Neural cell (in vitro differentiated cells): ENCODE measurements around the gene RGS5. TPM values are rescaled to one million over a fixed set of nuclear protein-coding genes. Genes with fewer than 3 reads are reported as not detected.

Source experiments
- H2AFZ ChIP-seq: fragments of 200-600, 300-800 bp; sonication (generic), shearing (Covaris generic); 2 replicates; pipeline ENCODE4 v1.6.0; 2014; ENCODE audit warnings: low read depth, mild to moderate bottlenecking, antibody characterized with exemption, low read length, moderate library complexity
- H3F3A ChIP-seq: fragments of 200-600 bp; shearing (Covaris generic); 2 replicates; pipeline ENCODE4 v1.6.1; 2016; ENCODE audit warnings: mild to moderate bottlenecking, moderate library complexity, mixed read lengths, antibody characterized with exemption, low read length; ENCODE audit not compliant: insufficient read depth, poor library complexity, severe bottlenecking
- H3K27ac ChIP-seq: fragments of 200-600, 300-800 bp; sonication (generic), shearing (Covaris generic); 2 replicates; pipeline ENCODE4 v1.5.1; 2014; ENCODE audit warnings: mild to moderate bottlenecking, low read length, moderate library complexity
- H3K27me3 ChIP-seq: fragments of 300-800, 200-600 bp; sonication (generic), shearing (Covaris generic); 2 replicates; pipeline ENCODE4 v1.6.0; 2014; ENCODE audit warnings: mild to moderate bottlenecking, low read depth, low read length, moderate library complexity; ENCODE audit not compliant: insufficient read depth
- H3K36me3 ChIP-seq: fragments of 300-800, 200-600 bp; sonication (generic), shearing (Covaris generic); 2 replicates; pipeline ENCODE4 v1.5.1; 2014; ENCODE audit warnings: mild to moderate bottlenecking, antibody characterized with exemption, low read length, moderate library complexity; ENCODE audit not compliant: insufficient read depth
- H3K4me2 ChIP-seq: fragments of 300-800, 200-600 bp; sonication (generic), shearing (Covaris generic); 2 replicates; pipeline ENCODE4 v1.6.0; 2014; ENCODE audit warnings: mild to moderate bottlenecking, low read length
- H3K4me3 ChIP-seq: fragments of 300-800, 200-600 bp; sonication (generic), shearing (Covaris generic); 2 replicates; pipeline ENCODE4 v1.5.1; 2014; ENCODE audit warnings: mild to moderate bottlenecking, low read length, moderate library complexity
- H3K79me2 ChIP-seq: fragments of 200-600 bp; shearing (Covaris generic); replicated peaks from 2 replicates; pipeline ENCODE4 v1.6.0; 2014; ENCODE audit warnings: mild to moderate bottlenecking, low read length, moderate library complexity; ENCODE audit not compliant: insufficient read depth
- H3K9ac ChIP-seq: fragments of 300-800, 200-600 bp; sonication (generic), shearing (Covaris generic); 2 replicates; pipeline ENCODE4 v1.6.1; 2016; ENCODE audit warnings: mild to moderate bottlenecking, low read length, mixed read lengths
- H3K9me2 ChIP-seq: fragments of 200-600 bp; shearing (Covaris generic); 2 replicates; pipeline ENCODE4 v1.6.1; 2016; ENCODE audit warnings: mild to moderate bottlenecking, low read length, mixed read lengths; ENCODE audit not compliant: insufficient read depth
- H3K9me3 ChIP-seq: fragments of 200-600, 300-800 bp; sonication (generic), shearing (Covaris generic); 2 replicates; pipeline ENCODE4 v1.6.1; 2016; ENCODE audit warnings: mild to moderate bottlenecking, mixed run types, low read length, moderate library complexity, mixed read lengths
- H4K20me1 ChIP-seq: fragments of 200-600 bp; shearing (Covaris generic); 2 replicates; pipeline ENCODE4 v1.6.1; 2016; ENCODE audit warnings: mild to moderate bottlenecking, mixed run types; ENCODE audit not compliant: insufficient read depth
- EP300 ChIP-seq: fragments of 450-650 bp; conservative IDR thresholded peaks from 2 replicates; pipeline ENCODE4 v1.6.1; 2014; ENCODE audit warnings: antibody characterized with exemption, mild to moderate bottlenecking, moderate library complexity; ENCODE audit not compliant: poor library complexity, severe bottlenecking
- EZH2 ChIP-seq: fragments of 200-600, 300-800 bp; shearing (Covaris generic), sonication (generic); IDR thresholded peaks from 2 replicates; pipeline ENCODE4 v1.6.1; 2014; ENCODE audit warnings: antibody characterized with exemption, low read length, borderline replicate concordance, mild to moderate bottlenecking; ENCODE audit not compliant: insufficient read depth, poor library complexity, severe bottlenecking
- MXI1 ChIP-seq: fragments of 450-650 bp; conservative IDR thresholded peaks from 2 replicates; pipeline ENCODE4 v1.6.1; 2014; ENCODE audit warnings: antibody characterized with exemption, mild to moderate bottlenecking; ENCODE audit not compliant: poor library complexity, severe bottlenecking
- POLR2AphosphoS5 ChIP-seq: IDR thresholded peaks from 2 replicates; pipeline ENCODE4 v1.6.1; 2012
- RAD21 ChIP-seq: fragments of 450-650 bp; conservative IDR thresholded peaks from 2 replicates; pipeline ENCODE4 v1.6.1; 2014; ENCODE audit warnings: antibody characterized with exemption, mild to moderate bottlenecking, moderate library complexity
- SMC3 ChIP-seq: fragments of 450-650 bp; conservative IDR thresholded peaks from 2 replicates; pipeline ENCODE4 v1.6.1; 2014; ENCODE audit warnings: antibody characterized with exemption, mild to moderate bottlenecking, moderate library complexity; ENCODE audit not compliant: poor library complexity
- TAF1 ChIP-seq: IDR thresholded peaks from 2 replicates; pipeline ENCODE4 v1.6.1; 2012; ENCODE audit warnings: low read depth
- polyA plus RNA-seq: library from polyadenylated mRNA; depleted of rRNA; stranded (reverse); fragments of >200 nt; gene quantifications from 2 replicates; pipeline ENCODE4 v1.2.3, GENCODE V29; 2014
- TF ChIP-seq, protein P1 (sequence below): fragments of 450-650 bp; IDR thresholded peaks from 2 replicates; pipeline ENCODE4 v1.5.1; 2014; ENCODE audit warnings: antibody characterized with exemption, mild to moderate bottlenecking, moderate library complexity; ENCODE audit not compliant: poor library complexity, severe bottlenecking
- TF ChIP-seq, protein P2 (sequence below): IDR thresholded peaks from 2 replicates; pipeline ENCODE4 v1.6.1; 2012; ENCODE audit warnings: borderline replicate concordance

The RGS5 gene
- polyA plus RNA-seq, 1 donor from 2014 or later, result 6.5 TPM

DNA sequence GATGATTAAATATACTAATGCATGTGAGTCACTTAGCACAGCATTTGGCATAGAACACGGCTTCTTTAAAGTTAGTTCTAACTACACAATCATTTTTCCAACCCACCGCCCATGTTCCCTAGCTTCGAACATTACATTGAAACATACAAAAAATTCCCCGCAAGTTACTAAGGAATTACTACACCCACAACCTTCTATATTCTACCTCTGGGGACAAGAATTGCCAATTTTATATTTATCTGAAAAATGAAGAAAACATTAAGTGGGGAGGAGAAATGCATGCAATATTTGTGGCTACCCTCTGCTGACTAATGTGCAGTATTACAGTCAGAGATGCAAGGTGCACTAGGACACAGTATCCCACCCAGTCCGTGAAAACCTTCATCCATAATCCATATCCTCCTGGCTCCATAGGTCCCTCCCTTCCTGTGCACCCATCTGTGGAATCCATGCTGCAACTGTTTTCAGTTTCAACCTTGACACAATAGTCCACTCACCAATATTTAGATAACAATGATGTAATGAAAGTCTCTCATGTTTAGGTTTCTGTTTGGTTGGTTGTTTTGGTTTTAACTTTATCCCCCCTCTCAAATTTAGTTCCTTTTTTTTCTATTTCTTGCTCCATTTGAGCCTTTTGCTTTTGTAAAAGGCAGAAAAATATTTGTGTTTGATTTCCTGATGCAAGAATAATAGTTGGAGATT is 31.6 kb downstream of the RGS5 start:
- TF ChIP-seq RAD21, result peak; percentile 43
- TF ChIP-seq POLR2AphosphoS5, result no peak
- TF ChIP-seq, protein P1, sequence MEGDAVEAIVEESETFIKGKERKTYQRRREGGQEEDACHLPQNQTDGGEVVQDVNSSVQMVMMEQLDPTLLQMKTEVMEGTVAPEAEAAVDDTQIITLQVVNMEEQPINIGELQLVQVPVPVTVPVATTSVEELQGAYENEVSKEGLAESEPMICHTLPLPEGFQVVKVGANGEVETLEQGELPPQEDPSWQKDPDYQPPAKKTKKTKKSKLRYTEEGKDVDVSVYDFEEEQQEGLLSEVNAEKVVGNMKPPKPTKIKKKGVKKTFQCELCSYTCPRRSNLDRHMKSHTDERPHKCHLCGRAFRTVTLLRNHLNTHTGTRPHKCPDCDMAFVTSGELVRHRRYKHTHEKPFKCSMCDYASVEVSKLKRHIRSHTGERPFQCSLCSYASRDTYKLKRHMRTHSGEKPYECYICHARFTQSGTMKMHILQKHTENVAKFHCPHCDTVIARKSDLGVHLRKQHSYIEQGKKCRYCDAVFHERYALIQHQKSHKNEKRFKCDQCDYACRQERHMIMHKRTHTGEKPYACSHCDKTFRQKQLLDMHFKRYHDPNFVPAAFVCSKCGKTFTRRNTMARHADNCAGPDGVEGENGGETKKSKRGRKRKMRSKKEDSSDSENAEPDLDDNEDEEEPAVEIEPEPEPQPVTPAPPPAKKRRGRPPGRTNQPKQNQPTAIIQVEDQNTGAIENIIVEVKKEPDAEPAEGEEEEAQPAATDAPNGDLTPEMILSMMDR, result peak; percentile 55
- TF ChIP-seq, protein P2, sequence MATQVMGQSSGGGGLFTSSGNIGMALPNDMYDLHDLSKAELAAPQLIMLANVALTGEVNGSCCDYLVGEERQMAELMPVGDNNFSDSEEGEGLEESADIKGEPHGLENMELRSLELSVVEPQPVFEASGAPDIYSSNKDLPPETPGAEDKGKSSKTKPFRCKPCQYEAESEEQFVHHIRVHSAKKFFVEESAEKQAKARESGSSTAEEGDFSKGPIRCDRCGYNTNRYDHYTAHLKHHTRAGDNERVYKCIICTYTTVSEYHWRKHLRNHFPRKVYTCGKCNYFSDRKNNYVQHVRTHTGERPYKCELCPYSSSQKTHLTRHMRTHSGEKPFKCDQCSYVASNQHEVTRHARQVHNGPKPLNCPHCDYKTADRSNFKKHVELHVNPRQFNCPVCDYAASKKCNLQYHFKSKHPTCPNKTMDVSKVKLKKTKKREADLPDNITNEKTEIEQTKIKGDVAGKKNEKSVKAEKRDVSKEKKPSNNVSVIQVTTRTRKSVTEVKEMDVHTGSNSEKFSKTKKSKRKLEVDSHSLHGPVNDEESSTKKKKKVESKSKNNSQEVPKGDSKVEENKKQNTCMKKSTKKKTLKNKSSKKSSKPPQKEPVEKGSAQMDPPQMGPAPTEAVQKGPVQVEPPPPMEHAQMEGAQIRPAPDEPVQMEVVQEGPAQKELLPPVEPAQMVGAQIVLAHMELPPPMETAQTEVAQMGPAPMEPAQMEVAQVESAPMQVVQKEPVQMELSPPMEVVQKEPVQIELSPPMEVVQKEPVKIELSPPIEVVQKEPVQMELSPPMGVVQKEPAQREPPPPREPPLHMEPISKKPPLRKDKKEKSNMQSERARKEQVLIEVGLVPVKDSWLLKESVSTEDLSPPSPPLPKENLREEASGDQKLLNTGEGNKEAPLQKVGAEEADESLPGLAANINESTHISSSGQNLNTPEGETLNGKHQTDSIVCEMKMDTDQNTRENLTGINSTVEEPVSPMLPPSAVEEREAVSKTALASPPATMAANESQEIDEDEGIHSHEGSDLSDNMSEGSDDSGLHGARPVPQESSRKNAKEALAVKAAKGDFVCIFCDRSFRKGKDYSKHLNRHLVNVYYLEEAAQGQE, result no peak
- TF ChIP-seq TAF1, result no peak
- no peak for TF ChIP-seq EZH2
- TF ChIP-seq SMC3, result peak; percentile 54
- no peak for TF ChIP-seq EP300
- no peak for TF ChIP-seq MXI1
- no peak overlapping the region for H3K27ac ChIP-seq
- H3K4me2 ChIP-seq, result no peak overlapping the region
- no peak overlapping the region for H2AFZ ChIP-seq
- no peak overlapping the region for H3K9ac ChIP-seq
- no peak overlapping the region for H3K4me3 ChIP-seq
- H3K36me3 ChIP-seq, result no peaks in the 10 kb centered on the region
- H3K27me3 ChIP-seq, result no peaks in the 10 kb centered on the region
- H3K79me2 ChIP-seq, result no peaks in the 10 kb centered on the region
- no peaks in the 10 kb centered on the region for H3F3A ChIP-seq
- no peaks in the 10 kb centered on the region for H3K9me3 ChIP-seq
- H3K9me2 ChIP-seq, result no peaks in the 10 kb centered on the region
- H4K20me1 ChIP-seq, result no peaks in the 10 kb centered on the region

DNA sequence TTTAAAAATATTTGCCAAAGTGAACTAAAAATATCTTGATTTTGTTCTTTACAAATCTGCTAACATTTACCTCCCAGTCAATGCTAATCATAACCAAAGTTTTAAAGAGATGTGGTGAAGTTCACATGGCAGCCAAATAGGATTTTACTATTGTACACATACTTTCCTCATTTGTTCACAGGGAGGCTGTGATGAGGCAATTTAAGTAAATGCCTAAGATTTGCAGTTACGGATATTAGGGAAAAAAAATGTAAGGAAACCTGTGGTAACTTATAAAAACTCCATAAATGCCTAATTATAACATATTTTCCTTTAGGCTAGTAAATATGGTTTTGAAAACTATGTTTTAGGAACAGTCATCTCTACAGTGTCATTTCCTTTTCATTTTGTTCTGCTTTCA is 32.4 kb downstream of the RGS5 start:
- no peak overlapping the region for H3K27ac ChIP-seq
- no peak overlapping the region for H3K9ac ChIP-seq
- H3K27me3 ChIP-seq, result no peaks in the 10 kb centered on the region
- no peak overlapping the region for H2AFZ ChIP-seq
- H3K79me2 ChIP-seq, result no peaks in the 10 kb centered on the region
- H3K9me3 ChIP-seq, result no peaks in the 10 kb centered on the region
- H3K4me3 ChIP-seq, result no peak overlapping the region
- H3K4me2 ChIP-seq, result no peak overlapping the region
- no peaks in the 10 kb centered on the region for H4K20me1 ChIP-seq
- TF ChIP-seq MXI1 (no peak), EP300 (no peak), RAD21 (no peak), TAF1 (no peak), SMC3 (no peak), POLR2AphosphoS5 (no peak), EZH2 (no peak)
- TF ChIP-seq, protein P2, result no peak
- TF ChIP-seq, protein P1, result no peak
- H3K9me2 ChIP-seq, result no peaks in the 10 kb centered on the region
- no peaks in the 10 kb centered on the region for H3F3A ChIP-seq
- no peaks in the 10 kb centered on the region for H3K36me3 ChIP-seq
